HepG2 (cell line): ENCODE measurements around the gene MYH9. TPM values are rescaled to one million over a fixed set of nuclear protein-coding genes. Genes with fewer than 3 reads are reported as not detected.
"Not testable (repeated sequence)": the region's sequence is repeated elsewhere in the genome, so short reads cannot be mapped to it uniquely, and the experiment has no call there.

Experiments
- ATF7 ChIP-seq, 2 experiments: fragments of 450-650 bp in 1 of 2; sonication (generic) in 1 of 2; formaldehyde crosslinking in 1 of 2; IDR thresholded peaks; 2 replicates each; pipeline versions ENCODE4 v1.4.0 to v1.6.1; 2016 to 2020; ENCODE audit warnings: antibody characterized with exemption in 1 of 2, mild to moderate bottlenecking in 1 of 2, missing genetic modification reagents in 1 of 2
- CREM ChIP-seq, 2 experiments: sonication (generic) in 1 of 2; formaldehyde crosslinking in 1 of 2; IDR thresholded peaks; 2 replicates each; pipeline versions ENCODE4 v1.4.0 to v1.6.1; 2016 to 2020; ENCODE audit warnings: antibody characterized with exemption in 1 of 2, mild to moderate bottlenecking in 1 of 2, missing genetic modification reagents in 1 of 2
- GFI1 ChIP-seq: sonication (generic); formaldehyde crosslinking; IDR thresholded peaks from 2 replicates; pipeline ENCODE4 v1.5.0; 2020; ENCODE audit warnings: missing genetic modification reagents, mild to moderate bottlenecking, borderline replicate concordance
- KAT8 ChIP-seq: IDR thresholded peaks from 2 replicates; pipeline ENCODE4 v1.6.1; 2016; ENCODE audit warnings: missing genetic modification reagents, missing compliant biosample characterization
- MEIS2 ChIP-seq: sonication (generic); formaldehyde crosslinking; IDR thresholded peaks from 2 replicates; pipeline ENCODE4 v1.9.0; 2021; ENCODE audit warnings: mild to moderate bottlenecking, missing genetic modification reagents
- TEAD3 ChIP-seq: optimal IDR thresholded peaks from 2 replicates; pipeline ENCODE3; 2016; ENCODE audit warnings: borderline replicate concordance
- THAP11 ChIP-seq: IDR thresholded peaks from 2 replicates; pipeline ENCODE4 v1.6.1; 2016; ENCODE audit warnings: missing biosample characterization, missing genetic modification reagents
- ZNF772 ChIP-seq: sonication (generic); formaldehyde crosslinking; IDR thresholded peaks from 2 replicates; pipeline ENCODE4 v1.5.0; 2020; ENCODE audit warnings: mild to moderate bottlenecking, missing genetic modification reagents
- ZSCAN29 ChIP-seq: sonication (generic); formaldehyde crosslinking; conservative IDR thresholded peaks from 2 replicates; pipeline ENCODE4 v1.4.0; 2020; ENCODE audit warnings: mild to moderate bottlenecking, missing genetic modification reagents
- polyA plus RNA-seq, 8 experiments: library from polyadenylated mRNA; depleted of rRNA in 3 of 8; stranded (reverse) in 7 of 8; unstranded in 1 of 8; fragments of >200 nt; fragmentation: Illumina TruSeq in 4 of 8; extraction: Trizol in 4 of 8; gene quantifications; 2 replicates each; pipeline versions ENCODE4 v1.2.1 to v1.2.3, GENCODE V29; 2011 to 2016; ENCODE audit warnings: low read depth in 4 of 8, missing spikeins in 1 of 8, mixed read lengths in 1 of 8; ENCODE audit not compliant: insufficient read depth in 1 of 8
- total RNA-seq, 5 experiments: library from RNA; depleted of rRNA; stranded (reverse); fragments of >200 nt; fragmentation: Illumina TruSeq; extraction: Trizol; gene quantifications; 2 replicates each; pipeline ENCODE4 v1.2.3, GENCODE V29; 2016; ENCODE audit warnings: low read depth in 1 of 5
- TF ChIP-seq, protein P1 (sequence below): sonication (generic); formaldehyde crosslinking; IDR thresholded peaks from 2 replicates; pipeline ENCODE4 v1.4.0; 2020; ENCODE audit warnings: missing genetic modification reagents
- TF ChIP-seq, protein P2 (sequence below): sonication (generic); formaldehyde crosslinking; IDR thresholded peaks from 2 replicates; pipeline ENCODE4 v1.5.1; 2020; ENCODE audit warnings: mild to moderate bottlenecking, missing genetic modification reagents, moderate library complexity
- TF ChIP-seq, protein P3 (sequence below): IDR thresholded peaks from 2 replicates; pipeline ENCODE4 v1.6.1; 2016
- TF ChIP-seq, protein P4 (sequence below): sonication (generic); formaldehyde crosslinking; IDR thresholded peaks from 2 replicates; pipeline ENCODE4 v1.5.1; 2020; ENCODE audit warnings: mild to moderate bottlenecking, missing genetic modification reagents, borderline replicate concordance
- TF ChIP-seq, protein P5 (sequence below): IDR thresholded peaks from 2 replicates; pipeline ENCODE4 v1.6.1; 2018; ENCODE audit warnings: missing genetic modification reagents, mild to moderate bottlenecking, missing compliant biosample characterization

The MYH9 gene
- total and polyA plus RNA-seq, 2 of the 13 experiments (the other 11 are each of a cell fraction or from before 2014, with no cell fraction given) = 50.7 to 98.5 TPM

DNA sequence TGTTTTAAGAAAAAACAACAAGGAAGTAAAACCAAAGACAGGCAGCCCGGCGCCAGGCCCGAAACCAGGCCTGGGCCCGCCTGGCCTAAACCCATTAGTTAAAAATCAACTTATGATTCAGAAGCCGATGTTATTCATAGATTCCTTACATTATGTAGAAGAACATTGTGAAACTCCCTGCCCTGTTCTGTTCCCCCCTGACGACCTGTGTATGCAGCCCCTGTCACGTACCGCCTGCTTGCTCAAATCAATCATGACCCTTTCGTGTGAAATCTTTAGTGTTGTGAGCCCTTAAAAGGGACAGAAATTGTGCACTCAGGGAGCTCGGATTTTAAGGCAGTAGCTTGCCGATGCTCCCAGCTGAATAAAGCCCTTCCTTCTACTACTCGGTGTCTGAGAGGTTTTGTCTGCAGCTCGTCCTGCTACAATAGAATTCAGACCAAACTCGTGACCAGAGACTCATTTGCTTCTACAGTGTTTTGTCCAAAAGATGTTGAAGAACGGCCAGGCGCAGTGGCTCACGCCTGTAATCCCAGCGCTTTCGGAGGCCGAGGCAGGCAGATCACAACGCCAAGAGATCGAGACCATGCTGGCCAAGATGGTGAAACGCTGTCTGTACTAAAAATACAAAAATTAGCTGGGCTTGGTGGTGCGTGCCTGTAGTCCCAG lies 137.3 kb downstream of the MYH9 start (continued):
- TF ChIP-seq, protein P1, sequence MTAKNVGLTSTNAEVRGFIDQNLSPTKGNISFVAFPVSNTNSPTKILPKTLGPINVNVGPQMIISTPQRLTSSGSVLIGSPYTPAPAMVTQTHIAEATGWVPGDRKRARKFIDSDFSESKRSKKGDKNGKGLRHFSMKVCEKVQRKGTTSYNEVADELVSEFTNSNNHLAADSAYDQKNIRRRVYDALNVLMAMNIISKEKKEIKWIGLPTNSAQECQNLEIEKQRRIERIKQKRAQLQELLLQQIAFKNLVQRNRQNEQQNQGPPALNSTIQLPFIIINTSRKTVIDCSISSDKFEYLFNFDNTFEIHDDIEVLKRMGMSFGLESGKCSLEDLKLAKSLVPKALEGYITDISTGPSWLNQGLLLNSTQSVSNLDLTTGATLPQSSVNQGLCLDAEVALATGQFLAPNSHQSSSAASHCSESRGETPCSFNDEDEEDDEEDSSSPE (CRISPR knock-in tag) = 0 out of 2 replicates have a peak, but pooled peaks have one; percentile 21
- TF ChIP-seq ZNF772 = 0 out of 2 replicates have a peak, but pooled peaks have one; percentile 23
- peak; percentile 63 for TF ChIP-seq TEAD3
- TF ChIP-seq GFI1 (CRISPR knock-in tag) = peak; percentile 39; the same call in 1 of the 2 replicates
- TF ChIP-seq, protein P2, sequence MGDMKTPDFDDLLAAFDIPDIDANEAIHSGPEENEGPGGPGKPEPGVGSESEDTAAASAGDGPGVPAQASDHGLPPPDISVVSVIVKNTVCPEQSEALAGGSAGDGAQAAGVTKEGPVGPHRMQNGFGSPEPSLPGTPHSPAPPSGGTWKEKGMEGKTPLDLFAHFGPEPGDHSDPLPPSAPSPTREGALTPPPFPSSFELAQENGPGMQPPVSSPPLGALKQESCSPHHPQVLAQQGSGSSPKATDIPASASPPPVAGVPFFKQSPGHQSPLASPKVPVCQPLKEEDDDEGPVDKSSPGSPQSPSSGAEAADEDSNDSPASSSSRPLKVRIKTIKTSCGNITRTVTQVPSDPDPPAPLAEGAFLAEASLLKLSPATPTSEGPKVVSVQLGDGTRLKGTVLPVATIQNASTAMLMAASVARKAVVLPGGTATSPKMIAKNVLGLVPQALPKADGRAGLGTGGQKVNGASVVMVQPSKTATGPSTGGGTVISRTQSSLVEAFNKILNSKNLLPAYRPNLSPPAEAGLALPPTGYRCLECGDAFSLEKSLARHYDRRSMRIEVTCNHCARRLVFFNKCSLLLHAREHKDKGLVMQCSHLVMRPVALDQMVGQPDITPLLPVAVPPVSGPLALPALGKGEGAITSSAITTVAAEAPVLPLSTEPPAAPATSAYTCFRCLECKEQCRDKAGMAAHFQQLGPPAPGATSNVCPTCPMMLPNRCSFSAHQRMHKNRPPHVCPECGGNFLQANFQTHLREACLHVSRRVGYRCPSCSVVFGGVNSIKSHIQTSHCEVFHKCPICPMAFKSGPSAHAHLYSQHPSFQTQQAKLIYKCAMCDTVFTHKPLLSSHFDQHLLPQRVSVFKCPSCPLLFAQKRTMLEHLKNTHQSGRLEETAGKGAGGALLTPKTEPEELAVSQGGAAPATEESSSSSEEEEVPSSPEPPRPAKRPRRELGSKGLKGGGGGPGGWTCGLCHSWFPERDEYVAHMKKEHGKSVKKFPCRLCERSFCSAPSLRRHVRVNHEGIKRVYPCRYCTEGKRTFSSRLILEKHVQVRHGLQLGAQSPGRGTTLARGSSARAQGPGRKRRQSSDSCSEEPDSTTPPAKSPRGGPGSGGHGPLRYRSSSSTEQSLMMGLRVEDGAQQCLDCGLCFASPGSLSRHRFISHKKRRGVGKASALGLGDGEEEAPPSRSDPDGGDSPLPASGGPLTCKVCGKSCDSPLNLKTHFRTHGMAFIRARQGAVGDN (CRISPR knock-in tag) = peak; percentile 78
- TF ChIP-seq, protein P3, sequence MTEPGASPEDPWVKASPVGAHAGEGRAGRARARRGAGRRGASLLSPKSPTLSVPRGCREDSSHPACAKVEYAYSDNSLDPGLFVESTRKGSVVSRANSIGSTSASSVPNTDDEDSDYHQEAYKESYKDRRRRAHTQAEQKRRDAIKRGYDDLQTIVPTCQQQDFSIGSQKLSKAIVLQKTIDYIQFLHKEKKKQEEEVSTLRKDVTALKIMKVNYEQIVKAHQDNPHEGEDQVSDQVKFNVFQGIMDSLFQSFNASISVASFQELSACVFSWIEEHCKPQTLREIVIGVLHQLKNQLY = peak; percentile 89
- peak; percentile 92 for TF ChIP-seq MEIS2 (CRISPR knock-in tag)
- TF ChIP-seq, protein P4, sequence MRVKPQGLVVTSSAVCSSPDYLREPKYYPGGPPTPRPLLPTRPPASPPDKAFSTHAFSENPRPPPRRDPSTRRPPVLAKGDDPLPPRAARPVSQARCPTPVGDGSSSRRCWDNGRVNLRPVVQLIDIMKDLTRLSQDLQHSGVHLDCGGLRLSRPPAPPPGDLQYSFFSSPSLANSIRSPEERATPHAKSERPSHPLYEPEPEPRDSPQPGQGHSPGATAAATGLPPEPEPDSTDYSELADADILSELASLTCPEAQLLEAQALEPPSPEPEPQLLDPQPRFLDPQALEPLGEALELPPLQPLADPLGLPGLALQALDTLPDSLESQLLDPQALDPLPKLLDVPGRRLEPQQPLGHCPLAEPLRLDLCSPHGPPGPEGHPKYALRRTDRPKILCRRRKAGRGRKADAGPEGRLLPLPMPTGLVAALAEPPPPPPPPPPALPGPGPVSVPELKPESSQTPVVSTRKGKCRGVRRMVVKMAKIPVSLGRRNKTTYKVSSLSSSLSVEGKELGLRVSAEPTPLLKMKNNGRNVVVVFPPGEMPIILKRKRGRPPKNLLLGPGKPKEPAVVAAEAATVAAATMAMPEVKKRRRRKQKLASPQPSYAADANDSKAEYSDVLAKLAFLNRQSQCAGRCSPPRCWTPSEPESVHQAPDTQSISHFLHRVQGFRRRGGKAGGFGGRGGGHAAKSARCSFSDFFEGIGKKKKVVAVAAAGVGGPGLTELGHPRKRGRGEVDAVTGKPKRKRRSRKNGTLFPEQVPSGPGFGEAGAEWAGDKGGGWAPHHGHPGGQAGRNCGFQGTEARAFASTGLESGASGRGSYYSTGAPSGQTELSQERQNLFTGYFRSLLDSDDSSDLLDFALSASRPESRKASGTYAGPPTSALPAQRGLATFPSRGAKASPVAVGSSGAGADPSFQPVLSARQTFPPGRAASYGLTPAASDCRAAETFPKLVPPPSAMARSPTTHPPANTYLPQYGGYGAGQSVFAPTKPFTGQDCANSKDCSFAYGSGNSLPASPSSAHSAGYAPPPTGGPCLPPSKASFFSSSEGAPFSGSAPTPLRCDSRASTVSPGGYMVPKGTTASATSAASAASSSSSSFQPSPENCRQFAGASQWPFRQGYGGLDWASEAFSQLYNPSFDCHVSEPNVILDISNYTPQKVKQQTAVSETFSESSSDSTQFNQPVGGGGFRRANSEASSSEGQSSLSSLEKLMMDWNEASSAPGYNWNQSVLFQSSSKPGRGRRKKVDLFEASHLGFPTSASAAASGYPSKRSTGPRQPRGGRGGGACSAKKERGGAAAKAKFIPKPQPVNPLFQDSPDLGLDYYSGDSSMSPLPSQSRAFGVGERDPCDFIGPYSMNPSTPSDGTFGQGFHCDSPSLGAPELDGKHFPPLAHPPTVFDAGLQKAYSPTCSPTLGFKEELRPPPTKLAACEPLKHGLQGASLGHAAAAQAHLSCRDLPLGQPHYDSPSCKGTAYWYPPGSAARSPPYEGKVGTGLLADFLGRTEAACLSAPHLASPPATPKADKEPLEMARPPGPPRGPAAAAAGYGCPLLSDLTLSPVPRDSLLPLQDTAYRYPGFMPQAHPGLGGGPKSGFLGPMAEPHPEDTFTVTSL (CRISPR knock-in tag) = peak; percentile 77; the same call in 1 of the 2 replicates
- peak; percentile 61 for TF ChIP-seq KAT8 (CRISPR knock-in tag)
- TF ChIP-seq ATF7 (IDR thresholded peaks at IDR 0.05); CREM (CRISPR knock-in tag; IDR thresholded peaks at IDR 0.05): not testable (repeated sequence)
- peak; percentile 49; the same call in 1 of the 2 replicates for TF ChIP-seq ATF7 (CRISPR knock-in tag; IDR thresholded peaks at IDR 0.05)
- TF ChIP-seq, protein P5, sequence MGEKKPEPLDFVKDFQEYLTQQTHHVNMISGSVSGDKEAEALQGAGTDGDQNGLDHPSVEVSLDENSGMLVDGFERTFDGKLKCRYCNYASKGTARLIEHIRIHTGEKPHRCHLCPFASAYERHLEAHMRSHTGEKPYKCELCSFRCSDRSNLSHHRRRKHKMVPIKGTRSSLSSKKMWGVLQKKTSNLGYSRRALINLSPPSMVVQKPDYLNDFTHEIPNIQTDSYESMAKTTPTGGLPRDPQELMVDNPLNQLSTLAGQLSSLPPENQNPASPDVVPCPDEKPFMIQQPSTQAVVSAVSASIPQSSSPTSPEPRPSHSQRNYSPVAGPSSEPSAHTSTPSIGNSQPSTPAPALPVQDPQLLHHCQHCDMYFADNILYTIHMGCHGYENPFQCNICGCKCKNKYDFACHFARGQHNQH = peak; percentile 72; the same call in 1 of the 2 replicates
- peak; percentile 50; the same call in 1 of the 2 replicates for TF ChIP-seq ZSCAN29
- peak; percentile 46; the same call in 1 of the 2 replicates for TF ChIP-seq CREM (IDR thresholded peaks at IDR 0.05)
- TF ChIP-seq THAP11 (CRISPR knock-in tag) = peak; percentile 29; the same call in 1 of the 2 replicates
